Activated CD4-positive, CD25-positive, alpha-beta regulatory T cell treated with anti-CD3 and anti-CD28 coated beads, Interleukin-2, amount 50 U/mL, for 72 hours (primary cell): ENCODE results near the gene LHFPL4.
"Not testable (repeated sequence)": the region's sequence is repeated elsewhere in the genome, so short reads cannot be mapped to it uniquely, and the experiment has no call there.

Experiments
- DNase-seq: peaks from one replicate; pipeline ENCODE4 v3.0.0; 2021

Gene LHFPL4

GRCh38 chr3:9553021-9553947, at the start of gene LHFPL4:
Gene LHFPL4, minus strand, starts transcription at chr3:9553822. Its CDS starts 1,143 bp downstream, at chr3:9552679.
- DNase-seq: no peak

- DNase-seq: no peak
Measured at GRCh38 chr3:9602620-9603019, 49.0 kb upstream of the LHFPL4 start.

GRCh38 chr3:9601006-9601581, 47.5 kb upstream of the LHFPL4 start:
- not testable (repeated sequence) for DNase-seq

- DNase-seq: no peak
Measured at GRCh38 chr3:9600597-9600996, 47.0 kb upstream of the LHFPL4 start.

GRCh38 chr3:9598783-9599387, 45.3 kb upstream of the LHFPL4 start:
- no peak for DNase-seq

GRCh38 chr3:9595877-9596276, 42.3 kb upstream of the LHFPL4 start:
- DNase-seq: no peak

- not testable (repeated sequence) for DNase-seq
Measured at GRCh38 chr3:9591781-9592180, 38.2 kb upstream of the LHFPL4 start.

GRCh38 chr3:9590282-9590791, 36.7 kb upstream of the LHFPL4 start:
- no peak for DNase-seq

GRCh38 chr3:9583792-9584191, 30.2 kb upstream of the LHFPL4 start:
- no peak for DNase-seq

GRCh38 chr3:9583371-9583770, 29.7 kb upstream of the LHFPL4 start:
- no peak for DNase-seq

GRCh38 chr3:9582332-9582731, 28.7 kb upstream of the LHFPL4 start:
- no peak for DNase-seq

- DNase-seq: no peak
Measured at GRCh38 chr3:9581742-9582141, 28.1 kb upstream of the LHFPL4 start.

GRCh38 chr3:9569054-9569453, 15.4 kb upstream of the LHFPL4 start:
- no peak for DNase-seq

- DNase-seq: no peak
Measured at GRCh38 chr3:9565316-9565715, 11.7 kb upstream of the LHFPL4 start.

GRCh38 chr3:9563851-9564250, 10.2 kb upstream of the LHFPL4 start:
- DNase-seq: no peak

GRCh38 chr3:9560056-9560455, 6.4 kb upstream of the LHFPL4 start:
- DNase-seq: not testable (repeated sequence)

- no peak for DNase-seq
Measured at GRCh38 chr3:9553948-9554513, 409 bp upstream of the LHFPL4 start.

- no peak for DNase-seq
Measured at GRCh38 chr3:9552252-9552999, 1.2 kb downstream of the LHFPL4 start.

GRCh38 chr3:9550999-9551398, 2.6 kb downstream of the LHFPL4 start:
- DNase-seq: no peak

- no peak for DNase-seq
Measured at GRCh38 chr3:9549600-9549999, 4.0 kb downstream of the LHFPL4 start.

- no peak for DNase-seq
Measured at GRCh38 chr3:9548991-9549390, 4.6 kb downstream of the LHFPL4 start.

GRCh38 chr3:9542182-9542581, 11.4 kb downstream of the LHFPL4 start:
- no peak for DNase-seq

- DNase-seq: no peak
Measured at GRCh38 chr3:9536212-9536611, 17.4 kb downstream of the LHFPL4 start.
